Lung (tissue), 12 donors: Measurements from ENCODE around the gene NINL. TPM values are rescaled to one million over a fixed set of nuclear protein-coding genes. Genes with fewer than 3 reads are reported as not detected.

Source experiments
- ATAC-seq: fragments of 200-7000 bp; cut with Tn5 transposase; one replicate; pipeline ENCODE4 v1.9.1; 2020; ENCODE audit warnings: moderate number of reproducible peaks; ENCODE audit not compliant: insufficient read depth, low FRiP score
- DNase-seq, 3 donors: peaks; one replicate each; pipeline ENCODE4 v3.0.0-alpha.2; 2013 to 2017
- H3K27ac ChIP-seq, 2 donors: one replicate each; pipeline ENCODE4 v1.5.1; 2013; ENCODE audit warnings: mild to moderate bottlenecking in 2 of 2, moderate library complexity in 2 of 2, control low read depth in 1 of 2, inconsistent platforms in 1 of 2, low read depth in 1 of 2, low read length in 1 of 2
- H3K27me3 ChIP-seq, 3 donors: one replicate each; pipeline ENCODE4 v1.5.1; 2013; ENCODE audit warnings: low read length in 2 of 3; ENCODE audit not compliant: control insufficient read depth in 3 of 3, insufficient read depth in 3 of 3
- H3K36me3 ChIP-seq, 4 donors: one replicate each; pipeline ENCODE4 v1.5.1; 2013; ENCODE audit warnings: low read length in 4 of 4, mild to moderate bottlenecking in 1 of 4, moderate library complexity in 1 of 4; ENCODE audit not compliant: control insufficient read depth in 4 of 4, insufficient read depth in 4 of 4
- H3K4me1 ChIP-seq, 5 donors: one replicate each; pipeline ENCODE4 v1.5.1; 2013; ENCODE audit warnings: low read length in 5 of 5, mild to moderate bottlenecking in 2 of 5, moderate library complexity in 1 of 5; ENCODE audit not compliant: control insufficient read depth in 5 of 5, insufficient read depth in 5 of 5
- H3K4me3 ChIP-seq: one replicate; pipeline ENCODE4 v1.5.1; 2013; ENCODE audit warnings: mild to moderate bottlenecking, control low read depth, moderate library complexity
- H3K9ac ChIP-seq, 2 donors: one replicate each; pipeline ENCODE4 v1.5.1; 2013; ENCODE audit warnings: low read length in 2 of 2, control low read depth in 1 of 2; ENCODE audit not compliant: insufficient read depth in 1 of 2
- H3K9me3 ChIP-seq, 4 donors: one replicate each; pipeline ENCODE4 v1.5.1; 2013; ENCODE audit warnings: low read length in 3 of 4, mild to moderate bottlenecking in 1 of 4, moderate library complexity in 1 of 4; ENCODE audit not compliant: control insufficient read depth in 4 of 4, insufficient read depth in 3 of 4
- WGBS, 2 donors: extraction: QIAGEN DNeasy Blood & Tissue Kit; methylation state at CpG; one replicate each; pipeline ENCODE4 v1.1.7; 2013; 5-methylcytosine and 5-hydroxymethylcytosine counted together
- polyA plus RNA-seq, 2 donors: library from polyadenylated mRNA; stranded (reverse); fragments of 200-250 nt; gene quantifications; one replicate each; pipeline ENCODE4 v1.2.1, GENCODE V29; 2013
- total RNA-seq, 2 donors: library from RNA; depleted of rRNA in 1 of 2; stranded (reverse); fragments of >200 nt in 1 of 2; gene quantifications; one replicate each; pipeline ENCODE4 v1.2.1, GENCODE V29; 2014 to 2021
- TF ChIP-seq, protein P1 (sequence below): IDR thresholded peaks from 2 replicates; pipeline ENCODE4 v1.5.1; 2012; ENCODE audit warnings: mild to moderate bottlenecking; ENCODE audit errors: control extremely low read depth, extremely low read depth
- donor health status: control.
- donor health status: control.
- donor health status: Bipolar disorder and iron deficiency.
- donor health status: healthy.
- donor health status: DM: yes; HTN: yes; CAD: no.

NINL gene
- total and polyA plus RNA-seq, 4 donors: 4.5 to 25.9 (median 12.0) TPM

DNA sequence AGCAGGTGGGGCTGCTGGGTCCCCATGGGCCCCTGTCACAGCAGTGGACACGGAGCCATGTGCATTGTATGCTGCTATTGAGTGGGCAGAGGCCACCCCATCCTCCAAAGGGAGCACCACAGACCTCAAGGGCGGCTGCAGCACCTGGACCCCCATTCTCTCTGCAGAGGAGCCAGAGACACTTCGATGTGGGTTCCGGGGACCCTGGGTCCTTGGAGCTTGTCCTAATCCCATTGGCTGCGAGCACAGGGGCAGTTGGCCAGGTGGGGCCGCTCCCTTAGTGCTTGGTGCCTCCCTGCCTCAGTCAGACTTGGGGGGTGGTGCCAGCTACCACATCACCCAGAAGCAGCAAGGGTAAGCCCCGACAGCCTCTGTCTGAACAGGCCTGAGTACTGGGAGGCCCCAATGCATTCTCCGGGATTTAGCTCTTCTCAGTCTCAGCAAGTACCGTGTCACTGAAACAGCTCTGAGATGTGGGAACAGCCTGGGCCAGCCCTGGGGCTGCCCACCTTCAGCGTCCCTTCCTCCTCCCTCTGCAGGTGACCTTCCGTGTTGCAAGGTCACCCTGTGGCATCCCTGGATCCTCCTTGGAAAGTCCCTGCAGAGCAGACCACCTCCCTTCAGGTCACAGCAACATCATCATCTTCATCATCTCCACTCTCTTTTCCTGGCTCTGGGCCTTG lies 104.0 kb downstream of the NINL start:
- no peaks in the 10 kb centered on the region for H3K27me3 ChIP-seq
- H3K4me1 ChIP-seq: no peaks in the 10 kb centered on the region
- H3K9ac ChIP-seq: no peak overlapping the region
- DNase-seq: no peak
- no peak overlapping the region for H3K4me3 ChIP-seq
- H3K27ac ChIP-seq: no peak overlapping the region
- WGBS, 2 donors: 93 to 94% methylated on average over 11 of the region's 11 CpGs
- TF ChIP-seq, protein P1, sequence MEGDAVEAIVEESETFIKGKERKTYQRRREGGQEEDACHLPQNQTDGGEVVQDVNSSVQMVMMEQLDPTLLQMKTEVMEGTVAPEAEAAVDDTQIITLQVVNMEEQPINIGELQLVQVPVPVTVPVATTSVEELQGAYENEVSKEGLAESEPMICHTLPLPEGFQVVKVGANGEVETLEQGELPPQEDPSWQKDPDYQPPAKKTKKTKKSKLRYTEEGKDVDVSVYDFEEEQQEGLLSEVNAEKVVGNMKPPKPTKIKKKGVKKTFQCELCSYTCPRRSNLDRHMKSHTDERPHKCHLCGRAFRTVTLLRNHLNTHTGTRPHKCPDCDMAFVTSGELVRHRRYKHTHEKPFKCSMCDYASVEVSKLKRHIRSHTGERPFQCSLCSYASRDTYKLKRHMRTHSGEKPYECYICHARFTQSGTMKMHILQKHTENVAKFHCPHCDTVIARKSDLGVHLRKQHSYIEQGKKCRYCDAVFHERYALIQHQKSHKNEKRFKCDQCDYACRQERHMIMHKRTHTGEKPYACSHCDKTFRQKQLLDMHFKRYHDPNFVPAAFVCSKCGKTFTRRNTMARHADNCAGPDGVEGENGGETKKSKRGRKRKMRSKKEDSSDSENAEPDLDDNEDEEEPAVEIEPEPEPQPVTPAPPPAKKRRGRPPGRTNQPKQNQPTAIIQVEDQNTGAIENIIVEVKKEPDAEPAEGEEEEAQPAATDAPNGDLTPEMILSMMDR: no peak
- peaks cover 0 to 34% (median 30%) of the 10 kb centered on the region in 4 donors for H3K36me3 ChIP-seq
- ATAC-seq: no peak
- no peaks in the 10 kb centered on the region for H3K9me3 ChIP-seq

DNA sequence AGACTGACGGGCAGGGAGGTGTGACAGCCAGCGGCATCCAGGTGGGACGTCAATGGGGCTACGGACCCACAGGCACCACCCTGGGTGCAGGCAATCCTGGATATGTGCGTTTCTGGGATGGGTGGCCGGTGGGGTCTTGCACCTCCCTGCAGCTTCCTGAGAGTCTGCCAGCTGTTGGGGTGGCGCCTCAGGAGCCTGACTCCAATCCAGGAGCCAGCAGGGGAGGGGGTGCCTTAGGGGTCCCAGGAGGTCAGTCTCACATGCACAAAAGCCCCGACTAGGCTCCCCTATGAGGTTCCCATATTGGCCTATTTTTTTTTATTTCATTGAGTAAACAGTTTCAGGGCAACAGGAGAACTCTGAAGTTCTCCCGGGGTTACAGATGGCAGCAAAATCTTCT lies 104.5 kb downstream of the NINL start:
- 93 to 95% methylated on average over 9 of the region's 9 CpGs for WGBS, 2 donors
- H3K36me3 ChIP-seq: peaks cover 0 to 34% (median 31%) of the 10 kb centered on the region in 4 donors
- H3K27ac ChIP-seq: no peak overlapping the region
- no peak for ATAC-seq
- TF ChIP-seq, protein P1: no peak
- no peaks in the 10 kb centered on the region for H3K9me3 ChIP-seq
- no peak overlapping the region for H3K9ac ChIP-seq
- no peak for DNase-seq
- no peak overlapping the region for H3K4me3 ChIP-seq
- H3K27me3 ChIP-seq: no peaks in the 10 kb centered on the region
- no peaks in the 10 kb centered on the region for H3K4me1 ChIP-seq

DNA sequence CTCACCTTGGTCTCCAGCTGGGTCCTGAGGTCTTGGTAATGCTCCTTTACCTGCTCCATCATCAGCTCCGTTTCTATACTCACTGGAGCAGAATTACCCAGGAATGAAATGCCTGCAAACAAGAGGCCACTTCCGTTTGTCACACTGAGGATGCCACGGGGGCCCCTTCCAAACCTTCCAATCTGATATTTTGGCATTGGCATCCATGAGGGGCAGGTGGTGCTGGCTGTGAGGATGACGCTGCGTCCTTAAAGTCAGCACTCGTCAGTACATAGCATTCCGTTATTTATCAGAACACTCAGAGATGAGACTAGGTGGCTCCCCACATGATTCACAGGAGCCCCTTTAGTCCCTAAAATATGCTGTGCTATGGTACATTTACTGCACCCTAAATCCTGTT lies 105.2 kb downstream of the NINL start:
- Histone ChIP-seq H3K4me1 (no peaks in the 10 kb centered on the region), H3K27ac (no peak overlapping the region), H3K9ac (no peak overlapping the region), H3K27me3 (no peaks in the 10 kb centered on the region), H3K4me3 (no peak overlapping the region), H3K9me3 (no peaks in the 10 kb centered on the region), H3K36me3 (peaks cover 0 to 30% (median 29%) of the 10 kb centered on the region in 4 donors)
- ATAC-seq (no peak), DNase-seq (no peak)
- TF ChIP-seq, protein P1: no peak
- 95 to 98% methylated on average over 7 of the region's 7 CpGs for WGBS, 2 donors

DNA sequence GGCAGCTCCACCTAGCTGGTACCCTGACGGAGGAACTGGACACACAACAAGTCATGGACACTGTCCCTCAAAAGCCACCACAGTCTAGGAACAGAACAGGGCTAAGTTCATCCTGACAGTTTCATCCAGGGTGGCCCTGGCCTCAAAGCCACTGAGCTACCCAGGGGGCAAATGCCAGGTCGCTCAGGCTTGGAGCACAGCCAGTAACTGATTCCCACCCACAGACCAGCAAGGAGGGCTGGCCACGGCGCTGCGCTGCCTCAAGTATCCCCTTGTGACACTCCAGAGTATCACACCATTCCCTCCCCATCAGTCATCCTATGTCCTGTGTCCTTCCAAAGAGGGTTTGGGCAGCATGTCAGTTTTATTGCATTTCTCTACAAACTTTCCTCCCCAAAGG lies 105.7 kb downstream of the NINL start:
- ATAC-seq: no peak
- TF ChIP-seq, protein P1: no peak
- H3K4me1 ChIP-seq: no peaks in the 10 kb centered on the region
- WGBS, 2 donors: 89 to 90% methylated on average over 5 of the region's 5 CpGs
- no peak overlapping the region for H3K27ac ChIP-seq
- no peaks in the 10 kb centered on the region for H3K9me3 ChIP-seq
- H3K4me3 ChIP-seq: no peak overlapping the region
- DNase-seq: no peak
- peaks cover 0 to 29% (median 25%) of the 10 kb centered on the region in 4 donors for H3K36me3 ChIP-seq
- no peak overlapping the region for H3K9ac ChIP-seq
- H3K27me3 ChIP-seq: no peaks in the 10 kb centered on the region
